PC-9 (cell line): Measurements from ENCODE around the gene INAFM2. TPM values are rescaled to one million over a fixed set of nuclear protein-coding genes. Genes with fewer than 3 reads are reported as not detected.

Experiments
- BruUV-seq: library from RNA; stranded (reverse); fragments of 400-500 nt; replicated peaks from 2 replicates; lab custom pipeline; 2021; lab: Mats Ljungman, UMichigan
- CTCF ChIA-PET: fragments of 300-600 bp; sonication (Branson Sonifier 250); formaldehyde crosslinking; loops from one replicate; lab custom pipeline; 2022; ENCODE audit warnings: antibody characterized with exemption; lab: Charles Lee
- POLR2A ChIA-PET: fragments of 300-600 bp; sonication (Branson Sonifier 250); formaldehyde crosslinking; loops from one replicate; lab custom pipeline; 2022; ENCODE audit warnings: antibody characterized with exemption; ENCODE audit not compliant: unreplicated experiment; lab: Charles Lee
- DNase-seq, 2 experiments: peaks; one replicate each; pipeline versions ENCODE4 v3.0.0 to v3.0.0-alpha.2; 2015 to 2022; ENCODE audit warnings: mixed read lengths in 1 of 2
- H2AFZ ChIP-seq: fragments of 200-600 bp; sonication (generic); 2 replicates; pipeline ENCODE4 v1.8.1; 2017; ENCODE audit warnings: antibody characterized with exemption
- H3F3A ChIP-seq: fragments of 200-600 bp; sonication (generic); 2 replicates; pipeline ENCODE4 v1.8.1; 2017; ENCODE audit warnings: antibody characterized with exemption, mild to moderate bottlenecking, low read depth; ENCODE audit not compliant: insufficient read depth
- H3K27ac ChIP-seq: fragments of 200-600 bp; sonication (generic); 2 replicates; pipeline ENCODE4 v1.6.1; 2016; ENCODE audit warnings: mixed run types
- H3K27me3 ChIP-seq: fragments of 200-600 bp; sonication (generic); 2 replicates; pipeline ENCODE4 v1.6.1; 2016; ENCODE audit warnings: low read depth, mixed run types; ENCODE audit not compliant: insufficient read depth
- H3K36me3 ChIP-seq: fragments of 200-600 bp; sonication (generic); 2 replicates; pipeline ENCODE4 v1.6.1; 2016; ENCODE audit warnings: low read depth, mixed run types
- H3K4me1 ChIP-seq: fragments of 200-600 bp; sonication (generic); replicated peaks from 2 replicates; pipeline ENCODE4 v1.6.1; 2016; ENCODE audit warnings: mixed run types; ENCODE audit not compliant: insufficient read depth
- H3K4me2 ChIP-seq: fragments of 200-600 bp; sonication (generic); 2 replicates; pipeline ENCODE4 v1.6.1; 2017; ENCODE audit warnings: mixed run types
- H3K4me3 ChIP-seq: fragments of 200-600 bp; sonication (generic); 2 replicates; pipeline ENCODE4 v1.6.1; 2016; ENCODE audit warnings: mixed run types
- H3K79me2 ChIP-seq: fragments of 200-600 bp; sonication (generic); 2 replicates; pipeline ENCODE4 v1.6.1; 2017; ENCODE audit warnings: low read depth, mixed run types
- H3K9me2 ChIP-seq: fragments of 200-600 bp; sonication (generic); 2 replicates; pipeline ENCODE4 v1.8.1; 2017; ENCODE audit warnings: mild to moderate bottlenecking; ENCODE audit not compliant: insufficient read depth
- H3K9me3 ChIP-seq: fragments of 200-600 bp; sonication (generic); 2 replicates; pipeline ENCODE4 v1.8.1; 2016; ENCODE audit warnings: low read depth; ENCODE audit not compliant: insufficient read depth
- H4K20me1 ChIP-seq: fragments of 200-600 bp; sonication (generic); 2 replicates; pipeline ENCODE4 v1.8.1; 2017; ENCODE audit not compliant: insufficient read depth
- EZH2 ChIP-seq: fragments of 200-600 bp; sonication (generic); IDR thresholded peaks from 2 replicates; pipeline ENCODE4 v1.8.0; 2017; ENCODE audit warnings: antibody characterized with exemption, low read depth
- intact Hi-C: fragments of 100-400 bp; cut with micrococcal nuclease; formaldehyde crosslinking; loops from one replicate; pipeline ENCODE4 v1.10.0; 2022; ENCODE audit not compliant: unreplicated experiment
- total RNA-seq: library from RNA; stranded (reverse); gene quantifications from 2 replicates; pipeline ENCODE4 v1.2.3, GENCODE V29; 2021
- TF ChIP-seq, protein P1 (sequence below): fragments of 200-600 bp; sonication (generic); conservative IDR thresholded peaks from 2 replicates; pipeline ENCODE4 v1.6.1; 2017; ENCODE audit warnings: mixed run types, antibody characterized with exemption, mild to moderate bottlenecking, moderate library complexity

The INAFM2 gene
- total RNA-seq, 1 experiment from 2014 or later: 2.4 TPM

DNA sequence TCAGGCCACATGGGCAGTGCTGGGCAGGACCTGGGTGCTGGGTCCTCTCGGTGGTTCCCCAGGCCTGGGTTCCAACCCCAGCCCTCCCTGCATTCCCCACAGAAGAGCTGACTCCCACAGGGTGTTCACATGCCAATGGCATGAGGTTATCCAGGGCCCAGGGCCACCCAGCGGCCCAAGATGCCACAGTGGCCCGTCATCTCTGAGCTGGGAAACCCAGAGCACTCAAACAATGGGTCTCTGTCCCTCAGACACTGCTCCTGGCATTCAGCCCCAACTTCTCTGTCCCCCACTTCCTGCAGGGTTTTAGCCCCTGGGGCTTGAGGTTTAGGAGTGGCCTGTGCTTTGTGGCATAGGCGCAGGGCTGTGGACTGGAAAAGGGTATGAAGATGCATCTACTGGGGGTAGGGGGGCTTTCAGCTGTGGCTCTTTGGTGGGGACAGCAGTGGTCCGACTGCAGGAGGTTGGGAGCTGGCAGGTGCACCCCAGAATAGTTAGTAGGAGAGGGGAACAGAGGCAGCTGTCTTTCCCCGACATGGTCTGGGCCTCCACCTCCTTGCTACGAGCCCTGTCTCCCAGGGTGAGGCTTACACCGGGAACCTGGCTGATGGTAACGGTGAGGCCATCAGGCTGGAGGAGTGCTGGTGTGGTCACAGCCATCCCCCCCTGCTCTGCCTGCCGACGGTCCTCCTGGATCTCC is 15.6 kb downstream of the INAFM2 start:
- TF ChIP-seq, protein P1, sequence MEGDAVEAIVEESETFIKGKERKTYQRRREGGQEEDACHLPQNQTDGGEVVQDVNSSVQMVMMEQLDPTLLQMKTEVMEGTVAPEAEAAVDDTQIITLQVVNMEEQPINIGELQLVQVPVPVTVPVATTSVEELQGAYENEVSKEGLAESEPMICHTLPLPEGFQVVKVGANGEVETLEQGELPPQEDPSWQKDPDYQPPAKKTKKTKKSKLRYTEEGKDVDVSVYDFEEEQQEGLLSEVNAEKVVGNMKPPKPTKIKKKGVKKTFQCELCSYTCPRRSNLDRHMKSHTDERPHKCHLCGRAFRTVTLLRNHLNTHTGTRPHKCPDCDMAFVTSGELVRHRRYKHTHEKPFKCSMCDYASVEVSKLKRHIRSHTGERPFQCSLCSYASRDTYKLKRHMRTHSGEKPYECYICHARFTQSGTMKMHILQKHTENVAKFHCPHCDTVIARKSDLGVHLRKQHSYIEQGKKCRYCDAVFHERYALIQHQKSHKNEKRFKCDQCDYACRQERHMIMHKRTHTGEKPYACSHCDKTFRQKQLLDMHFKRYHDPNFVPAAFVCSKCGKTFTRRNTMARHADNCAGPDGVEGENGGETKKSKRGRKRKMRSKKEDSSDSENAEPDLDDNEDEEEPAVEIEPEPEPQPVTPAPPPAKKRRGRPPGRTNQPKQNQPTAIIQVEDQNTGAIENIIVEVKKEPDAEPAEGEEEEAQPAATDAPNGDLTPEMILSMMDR: no peak
- no peak for TF ChIP-seq EZH2
- POLR2A ChIA-PET: interaction anchor here (0.5 to 0.6 kb wide), 5 partner anchors 9 to 557 kb away, joined by 3 to 6 read pairs (median 3); partner anchors contain the start of gene FSIP1
- peak overlapping the region; percentile 94 for H3K4me3 ChIP-seq
- H3K36me3 ChIP-seq: peaks cover 14% of the 10 kb centered on the region; the same call in 1 of the 2 replicates
- peaks cover 62% of the 10 kb centered on the region for H3K4me1 ChIP-seq
- peak overlapping the region; percentile 91 for H3K27ac ChIP-seq
- BruUV-seq: TSS peak; percentile 93
- intact Hi-C loops: loop anchor here (1.0 to 2.0 kb wide), 3 partner anchors 29 to 82 kb away; no protein-coding TSS in a partner anchor
- no peaks in the 10 kb centered on the region for H3K27me3 ChIP-seq
- peaks cover 64% of the 10 kb centered on the region for H3F3A ChIP-seq
- H2AFZ ChIP-seq: no peak overlapping the region
- 0 out of 2 replicates have a peak, but pooled peaks cover 1% of the 10 kb centered on the region for H4K20me1 ChIP-seq
- CTCF ChIA-PET: interaction anchor here (0.6 to 2.6 kb wide), 6 partner anchors 9 to 122 kb away, joined by 3 to 8 read pairs (median 4); no protein-coding TSS in a partner anchor
- H3K9me3 ChIP-seq: no peaks in the 10 kb centered on the region
- H3K4me2 ChIP-seq: peak overlapping the region; percentile 90
- peak; percentile 95 for DNase-seq
- H3K9me2 ChIP-seq: no peaks in the 10 kb centered on the region
- peaks cover 53% of the 10 kb centered on the region for H3K79me2 ChIP-seq

DNA sequence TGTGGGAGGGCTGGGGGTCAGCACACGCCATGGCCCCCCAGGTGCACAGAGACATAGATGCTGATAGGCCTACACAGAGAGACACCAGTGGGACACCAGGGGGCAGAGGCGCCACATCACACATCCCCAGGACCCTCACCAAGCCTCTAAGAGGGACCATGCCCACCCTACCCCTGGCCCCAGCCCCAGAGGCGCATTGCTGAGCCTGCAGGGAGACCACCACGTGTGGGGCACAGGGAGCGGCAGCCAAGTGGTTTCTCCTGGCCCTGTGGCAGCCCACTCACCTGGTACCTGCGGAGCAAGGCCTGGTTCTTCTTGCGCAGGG is 16.1 kb downstream of the INAFM2 start:
- ChIA-PET POLR2A (interaction anchor here (0.6 kb wide), 1 partner anchor 225 kb away, joined by 3 read pairs; no protein-coding TSS in a partner anchor), CTCF (interaction anchor here (0.7 to 2.6 kb wide), 4 partner anchors 8 to 122 kb away, joined by 3 to 8 read pairs (median 5); no protein-coding TSS in a partner anchor)
- no peaks in the 10 kb centered on the region for H4K20me1 ChIP-seq
- H3K4me3 ChIP-seq: peak overlapping the region; percentile 94
- BruUV-seq: no TSS peak
- TF ChIP-seq, protein P1: peak; percentile 39; the same call in 1 of the 2 replicates
- TF ChIP-seq EZH2: no peak
- H2AFZ ChIP-seq: no peak overlapping the region
- peak overlapping the region; percentile 91 for H3K27ac ChIP-seq
- H3K27me3 ChIP-seq: no peaks in the 10 kb centered on the region
- no peak for DNase-seq
- intact Hi-C loops: loop anchor here (1.0 to 2.0 kb wide), 3 partner anchors 29 to 82 kb away; no protein-coding TSS in a partner anchor
- H3K4me2 ChIP-seq: peak overlapping the region; percentile 90
- no peaks in the 10 kb centered on the region for H3K9me2 ChIP-seq
- H3K4me1 ChIP-seq: peaks cover 67% of the 10 kb centered on the region
- peaks cover 14% of the 10 kb centered on the region; the same call in 1 of the 2 replicates for H3K36me3 ChIP-seq
- no peaks in the 10 kb centered on the region for H3K9me3 ChIP-seq
- H3K79me2 ChIP-seq: peaks cover 53% of the 10 kb centered on the region
- H3F3A ChIP-seq: peaks cover 64% of the 10 kb centered on the region

DNA sequence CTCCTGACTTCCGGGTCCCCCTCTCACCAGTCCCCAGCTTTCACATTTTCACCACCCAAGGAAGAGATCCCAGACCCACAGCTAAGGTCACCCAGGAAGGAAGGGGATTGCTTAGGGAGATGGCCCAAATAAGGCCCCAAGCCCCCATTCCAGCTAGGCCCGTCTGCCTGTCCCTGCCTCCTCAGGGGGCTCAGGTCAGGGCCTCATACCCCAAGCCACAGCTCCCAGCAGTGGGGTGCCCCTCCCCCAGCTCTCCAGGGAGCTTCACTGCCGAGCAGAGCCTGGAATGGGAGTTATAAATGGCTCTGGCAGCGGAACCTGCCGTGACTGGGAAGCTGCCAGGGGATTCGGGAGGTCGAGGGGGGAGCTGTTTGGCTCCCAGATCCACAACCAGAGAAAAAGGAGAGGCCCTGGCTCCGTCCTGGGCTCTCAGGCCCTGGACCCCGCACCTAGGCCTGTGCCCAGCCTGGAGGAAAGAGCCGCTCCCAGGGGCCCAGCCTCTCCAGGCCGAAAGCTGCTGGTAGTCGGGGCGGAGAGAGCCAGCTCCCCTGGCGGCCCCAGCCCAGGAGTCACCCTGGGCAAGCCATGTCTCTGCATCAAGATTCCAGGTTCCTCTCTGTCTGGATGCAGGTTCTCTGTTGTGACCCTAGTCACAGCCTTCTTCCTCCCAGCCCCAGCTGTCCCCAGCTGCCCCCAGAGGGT is 16.7 kb downstream of the INAFM2 start:
- intact Hi-C loops: no loop called here
- no peaks in the 10 kb centered on the region for H4K20me1 ChIP-seq
- H3K36me3 ChIP-seq: peaks cover 14% of the 10 kb centered on the region; the same call in 1 of the 2 replicates
- H3K9me2 ChIP-seq: no peaks in the 10 kb centered on the region
- no peak overlapping the region for H2AFZ ChIP-seq
- POLR2A ChIA-PET: interaction anchor here (0.7 kb wide), 1 partner anchor 255 kb away, joined by 4 read pairs; no protein-coding TSS in a partner anchor
- BruUV-seq: TSS peak; percentile 41
- H3K4me3 ChIP-seq: peak overlapping the region; percentile 94
- CTCF ChIA-PET: interaction anchor here (1.1 to 2.6 kb wide), 3 partner anchors 12 to 61 kb away, joined by 3 to 8 read pairs (median 7); no protein-coding TSS in a partner anchor
- no peak for DNase-seq
- H3K4me1 ChIP-seq: peaks cover 72% of the 10 kb centered on the region
- peak overlapping the region; percentile 90 for H3K4me2 ChIP-seq
- H3K9me3 ChIP-seq: no peaks in the 10 kb centered on the region
- no peaks in the 10 kb centered on the region for H3K27me3 ChIP-seq
- H3F3A ChIP-seq: peaks cover 60% of the 10 kb centered on the region
- peak overlapping the region; percentile 91 for H3K27ac ChIP-seq
- TF ChIP-seq, protein P1: no peak
- no peak for TF ChIP-seq EZH2
- peaks cover 53% of the 10 kb centered on the region for H3K79me2 ChIP-seq
